Measurements from ENCODE around the gene ZFP92.
A peak's percentile ranks its signal among the peaks of the same experiment; 100 is the strongest.

Gene ZFP92

DNA sequence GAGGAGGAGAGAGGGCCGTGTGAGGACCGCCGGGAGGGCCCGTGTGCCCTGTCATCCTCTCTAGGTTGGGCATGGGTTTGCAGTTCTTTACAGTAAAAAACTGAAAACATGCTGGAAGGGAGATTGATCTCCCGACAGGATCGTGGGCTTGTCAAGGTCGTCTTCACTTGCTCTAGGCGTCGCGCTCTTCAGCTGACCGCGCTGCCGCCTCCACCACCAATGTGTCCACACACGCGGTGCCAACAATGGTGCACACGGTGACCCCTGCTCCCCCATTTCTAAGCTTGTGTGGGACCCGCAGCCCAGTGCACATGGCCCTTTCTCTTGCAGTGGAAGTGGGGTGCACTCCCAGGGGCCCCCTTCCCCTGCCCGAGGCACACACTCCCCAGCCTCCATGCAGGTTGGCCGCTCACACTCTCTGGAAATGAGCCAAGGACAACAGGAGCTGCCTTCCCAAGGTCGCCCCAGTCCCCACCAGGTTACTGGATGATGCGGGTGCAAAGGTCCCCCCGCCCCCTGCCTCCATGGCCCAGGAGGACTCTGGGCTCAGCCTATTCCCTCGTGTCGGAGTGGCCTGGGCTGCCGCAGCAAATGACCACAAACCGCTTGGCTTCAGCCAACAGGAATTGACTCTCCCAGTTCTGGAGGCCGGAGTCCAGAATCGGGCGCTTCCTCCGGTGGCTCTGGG lies 1.7 kb upstream of the ZFP92 start:
- in situ Hi-C loops (cut with HindIII; ENCODE audit: low pct_ligation_motif_present, low sequenced_read_pairs) = no loop called here
- Histone ChIP-seq H3K36me3 (replicated peaks) (no peaks in the 10 kb centered on the region), H3K27ac (no peak overlapping the region), H3K4me3 (ENCODE audit: low read depth, low read length) (no peak overlapping the region), H3K27me3 (replicated peaks) (peaks cover 3% of the 10 kb centered on the region)
- no peak for DNase-seq
- TF ChIP-seq, protein P1, sequence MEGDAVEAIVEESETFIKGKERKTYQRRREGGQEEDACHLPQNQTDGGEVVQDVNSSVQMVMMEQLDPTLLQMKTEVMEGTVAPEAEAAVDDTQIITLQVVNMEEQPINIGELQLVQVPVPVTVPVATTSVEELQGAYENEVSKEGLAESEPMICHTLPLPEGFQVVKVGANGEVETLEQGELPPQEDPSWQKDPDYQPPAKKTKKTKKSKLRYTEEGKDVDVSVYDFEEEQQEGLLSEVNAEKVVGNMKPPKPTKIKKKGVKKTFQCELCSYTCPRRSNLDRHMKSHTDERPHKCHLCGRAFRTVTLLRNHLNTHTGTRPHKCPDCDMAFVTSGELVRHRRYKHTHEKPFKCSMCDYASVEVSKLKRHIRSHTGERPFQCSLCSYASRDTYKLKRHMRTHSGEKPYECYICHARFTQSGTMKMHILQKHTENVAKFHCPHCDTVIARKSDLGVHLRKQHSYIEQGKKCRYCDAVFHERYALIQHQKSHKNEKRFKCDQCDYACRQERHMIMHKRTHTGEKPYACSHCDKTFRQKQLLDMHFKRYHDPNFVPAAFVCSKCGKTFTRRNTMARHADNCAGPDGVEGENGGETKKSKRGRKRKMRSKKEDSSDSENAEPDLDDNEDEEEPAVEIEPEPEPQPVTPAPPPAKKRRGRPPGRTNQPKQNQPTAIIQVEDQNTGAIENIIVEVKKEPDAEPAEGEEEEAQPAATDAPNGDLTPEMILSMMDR (IDR thresholded peaks at IDR 0.05; ENCODE audit: low read depth, low read length, missing control alignments) = no peak

DNA sequence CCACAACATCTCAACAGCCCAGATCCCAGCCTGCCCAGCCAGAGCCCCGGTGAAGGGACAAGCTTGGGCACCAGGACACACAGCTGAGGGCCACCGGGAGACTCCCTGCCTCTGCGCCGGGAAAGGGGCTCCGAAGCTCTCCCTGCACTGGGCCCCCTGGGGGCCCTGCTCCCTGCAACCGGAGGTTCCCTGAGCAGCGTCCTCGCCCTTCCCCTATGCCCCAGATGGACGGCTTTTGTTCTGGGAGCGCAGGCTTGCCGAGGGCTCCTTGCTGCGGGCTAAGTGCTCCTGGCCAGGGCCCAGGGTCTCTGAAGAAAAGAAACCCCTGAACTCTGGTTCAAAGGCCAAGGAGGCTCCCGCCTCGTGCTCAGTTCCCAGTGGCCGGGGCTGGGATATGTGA lies 899 bp upstream of the ZFP92 start:
- Histone ChIP-seq H3K27me3 (replicated peaks) (peaks cover 3% of the 10 kb centered on the region), H3K36me3 (replicated peaks) (no peaks in the 10 kb centered on the region), H3K4me3 (ENCODE audit: low read depth, low read length) (no peak overlapping the region), H3K27ac (no peak overlapping the region)
- TF ChIP-seq, protein P1 (IDR thresholded peaks at IDR 0.05; ENCODE audit: low read depth, low read length, missing control alignments) = no peak
- no peak for DNase-seq
- in situ Hi-C loops (cut with HindIII; ENCODE audit: low pct_ligation_motif_present, low sequenced_read_pairs) = no loop called here

DNA sequence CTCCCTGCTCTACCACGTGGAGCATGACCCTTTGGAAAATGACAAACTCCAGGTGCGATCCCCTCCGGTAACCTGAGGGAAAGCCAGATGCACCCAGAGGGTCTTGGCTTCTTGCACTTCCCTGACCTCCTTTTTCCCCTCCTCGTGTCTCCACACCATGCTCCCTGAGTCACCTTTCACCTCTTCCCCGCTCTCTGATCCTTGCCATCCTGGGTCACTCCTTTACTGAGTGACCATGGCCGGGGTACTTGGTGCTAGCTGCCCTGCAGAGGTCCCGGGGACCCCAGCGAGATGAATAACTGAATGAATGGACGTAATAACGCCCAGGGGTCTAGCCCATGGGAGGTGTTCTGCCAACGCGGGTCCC lies 401 bp upstream of the ZFP92 start:
- TF ChIP-seq, protein P1 (IDR thresholded peaks at IDR 0.05; ENCODE audit: low read depth, low read length, missing control alignments) = no peak
- H3K27ac ChIP-seq = no peak overlapping the region
- peak overlapping the region; percentile 15 for H3K4me3 ChIP-seq (ENCODE audit: low read depth, low read length)
- in situ Hi-C loops (cut with HindIII; ENCODE audit: low pct_ligation_motif_present, low sequenced_read_pairs) = no loop called here
- H3K27me3 ChIP-seq (replicated peaks) = peaks cover 3% of the 10 kb centered on the region
- no peak for DNase-seq
- no peaks in the 10 kb centered on the region for H3K36me3 ChIP-seq (replicated peaks)

DNA sequence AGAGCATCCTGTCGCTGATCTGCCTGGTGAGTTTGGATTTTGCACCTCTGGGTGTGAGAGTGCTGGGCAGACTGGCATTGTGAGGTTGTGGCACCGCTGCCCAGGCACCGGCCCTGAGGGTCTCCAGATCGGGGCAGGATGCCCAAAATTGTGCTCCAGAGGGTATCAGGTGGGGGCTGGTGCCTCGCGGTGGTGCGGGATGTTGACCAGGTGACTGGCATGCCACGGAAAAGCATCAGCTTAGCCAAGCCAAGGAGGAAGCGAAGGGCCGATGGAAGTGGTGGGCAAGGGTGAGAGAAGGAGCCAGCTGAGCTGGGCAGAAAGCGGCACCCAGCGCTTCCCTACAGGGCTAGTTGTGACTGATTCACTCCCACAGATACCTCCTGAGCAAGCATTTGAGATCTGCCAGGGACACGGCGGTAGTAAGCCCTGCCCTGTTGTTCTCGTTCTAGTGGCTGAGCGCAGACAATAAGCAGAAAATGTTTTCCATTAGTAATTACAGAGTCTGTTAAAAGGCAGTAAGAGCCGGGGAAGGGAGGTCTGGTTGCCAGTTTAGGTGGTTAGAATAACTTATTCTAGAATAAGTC lies 809 bp downstream of the ZFP92 start:
- H3K27me3 ChIP-seq (replicated peaks) = peaks cover 3% of the 10 kb centered on the region
- DNase-seq = no peak
- no peak overlapping the region for H3K4me3 ChIP-seq (ENCODE audit: low read depth, low read length)
- no peaks in the 10 kb centered on the region for H3K36me3 ChIP-seq (replicated peaks)
- H3K27ac ChIP-seq = no peak overlapping the region
- TF ChIP-seq, protein P1 (IDR thresholded peaks at IDR 0.05; ENCODE audit: low read depth, low read length, missing control alignments) = no peak
- in situ Hi-C loops (cut with HindIII; ENCODE audit: low pct_ligation_motif_present, low sequenced_read_pairs) = no loop called here

DNA sequence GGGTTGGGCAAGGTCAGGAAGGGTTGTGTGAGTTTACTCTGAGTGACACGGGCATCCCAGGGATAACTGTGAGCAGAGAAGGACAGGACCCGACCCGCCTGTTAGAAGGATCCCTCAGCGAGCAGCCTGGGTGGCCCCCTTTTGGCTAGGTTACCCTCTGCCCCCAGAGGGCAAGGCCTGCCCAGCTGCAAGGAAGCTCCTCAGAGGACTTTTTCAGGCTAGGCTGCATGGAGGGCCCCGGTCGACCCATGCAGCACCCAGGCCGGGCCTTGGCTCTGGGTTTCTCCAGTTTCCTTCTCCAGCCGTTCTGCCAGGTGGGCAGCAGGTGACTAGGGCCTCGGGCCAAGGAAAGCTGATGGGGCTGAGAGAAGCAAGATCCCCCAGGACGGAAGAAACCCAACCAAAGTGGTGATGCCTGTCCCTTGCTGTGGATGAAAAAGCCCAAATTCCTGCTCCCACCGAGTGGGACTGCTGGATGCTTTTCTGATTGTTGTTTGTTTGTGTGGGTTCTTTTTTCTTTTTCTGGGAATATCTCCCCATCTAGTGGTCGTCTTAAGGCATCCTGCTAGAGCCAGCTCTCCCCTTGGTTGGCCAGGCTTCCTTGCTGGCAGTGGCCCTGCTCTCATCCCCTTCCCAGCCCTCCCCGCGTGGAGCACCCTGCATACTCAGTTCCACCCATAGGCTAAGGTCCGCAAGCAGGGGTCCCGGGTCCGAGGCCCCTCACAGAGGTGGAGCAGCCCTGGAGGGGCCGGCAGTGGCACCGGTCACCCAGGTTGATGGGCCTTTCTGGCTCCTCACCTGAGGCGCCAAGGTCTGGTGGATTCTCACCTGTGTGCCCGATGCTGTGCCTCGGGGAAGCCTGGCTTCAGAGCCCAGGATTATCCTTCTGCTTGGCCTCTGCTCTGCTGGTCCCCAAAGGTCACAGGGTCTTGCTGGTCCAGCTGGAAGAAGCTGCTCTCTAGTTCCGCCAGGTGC lies 1.8 kb downstream of the ZFP92 start:
- no peak overlapping the region for H3K27ac ChIP-seq
- DNase-seq = no peak
- H3K27me3 ChIP-seq (replicated peaks) = peaks cover 3% of the 10 kb centered on the region
- TF ChIP-seq, protein P1 (IDR thresholded peaks at IDR 0.05; ENCODE audit: low read depth, low read length, missing control alignments) = peak; percentile 35
- H3K4me3 ChIP-seq (ENCODE audit: low read depth, low read length) = no peak overlapping the region
- no peaks in the 10 kb centered on the region for H3K36me3 ChIP-seq (replicated peaks)
- in situ Hi-C loops (cut with HindIII; ENCODE audit: low pct_ligation_motif_present, low sequenced_read_pairs) = no loop called here

All from brain microvascular endothelial cell (primary cell).